ENCODE results near the gene PAK4.
A peak's percentile ranks its signal among the peaks of the same experiment; 100 is the strongest.
"Not testable (repeated sequence)": the region's sequence is repeated elsewhere in the genome, so short reads cannot be mapped to it uniquely, and the experiment has no call there.

The PAK4 gene

GRCh38 chr19:39211731-39212374, 86.3 kb downstream of the PAK4 start:
- DNase-seq, result no peak

GRCh38 chr19:39212375-39212742, 86.8 kb downstream of the PAK4 start:
- no peak for DNase-seq

GRCh38 chr19:39215323-39215722, 89.7 kb downstream of the PAK4 start:
- not testable (repeated sequence) for DNase-seq

GRCh38 chr19:39217094-39217493, 91.5 kb downstream of the PAK4 start:
- no peak for DNase-seq

- DNase-seq, result no peak
Observed at GRCh38 chr19:39218230-39219007, 92.8 kb downstream of the PAK4 start.

- DNase-seq, result not testable (repeated sequence)
Observed at GRCh38 chr19:39219108-39219507, 93.5 kb downstream of the PAK4 start.

GRCh38 chr19:39223703-39224279, 98.2 kb downstream of the PAK4 start:
- DNase-seq, result peak; percentile 67

- DNase-seq, result no peak
Observed at GRCh38 chr19:39224910-39225309, 99.3 kb downstream of the PAK4 start.
